Testis (tissue), 3 donors: ENCODE results near the gene ALDH1B1. TPM values are rescaled to one million over a fixed set of nuclear protein-coding genes. Genes with fewer than 3 reads are reported as not detected.
A peak's percentile ranks its signal among the peaks of the same experiment; 100 is the strongest.

Experiments
- DNase-seq: peaks from one replicate; pipeline ENCODE4 v3.0.0-alpha.2; 2019
- H3K27ac ChIP-seq, 2 donors: fragments of 200-600 bp; sonication (generic); one replicate each; pipeline ENCODE4 v1.5.1; 2019
- H3K27me3 ChIP-seq: fragments of 200-600 bp; sonication (generic); one replicate; pipeline ENCODE4 v1.5.1; 2019
- H3K36me3 ChIP-seq: fragments of 200-600 bp; sonication (generic); one replicate; pipeline ENCODE4 v1.5.1; 2017; ENCODE audit warnings: low read depth; ENCODE audit errors: missing control alignments
- H3K4me1 ChIP-seq: fragments of 200-600 bp; sonication (generic); one replicate; pipeline ENCODE4 v1.5.1; 2019
- H3K4me3 ChIP-seq, 2 donors: fragments of 200-600 bp; sonication (generic); one replicate each; pipeline ENCODE4 v1.5.1; 2017 to 2019
- H3K9me3 ChIP-seq: fragments of 200-600 bp; sonication (generic); one replicate; pipeline ENCODE4 v1.5.1; 2017
- POLR2A ChIP-seq: fragments of 450-650 bp; IDR thresholded peaks from one replicate; pipeline ENCODE4 v1.6.1; 2017; ENCODE audit warnings: antibody characterized with exemption, mild to moderate bottlenecking, moderate library complexity
- WGBS, 2 donors: methylation state at CpG; one replicate each; pipeline ENCODE4 v1.1.5; 2018; 5-methylcytosine and 5-hydroxymethylcytosine counted together
- intact Hi-C: fragments of 100-400 bp; cut with DNase I; formaldehyde crosslinking; loops from one replicate; pipeline ENCODE4 v1.15.1; 2023; ENCODE audit warnings: low total_unique reads
- polyA plus RNA-seq: library from polyadenylated mRNA; stranded (reverse); fragments of 350-450 nt; fragmentation: Illumina TruSeq; extraction: RNeasy Lipid Tissue Mini Kit (QIAGEN cat#74804); gene quantifications from one replicate; pipeline ENCODE4 v1.2.3, GENCODE V29; 2014; ENCODE audit warnings: low read depth, low replicate concordance; ENCODE audit not compliant: insufficient read depth
- total RNA-seq, 2 donors: library from RNA; depleted of rRNA; stranded (reverse); fragments of >200 nt; gene quantifications; one replicate each; pipeline ENCODE4 v1.2.3, GENCODE V29; 2016
- TF ChIP-seq, protein P1 (sequence below), 3 experiments: fragments of 450-650 bp in 2 of 3; fragments of 200-600 bp in 1 of 3; sonication (generic) in 1 of 3; IDR thresholded peaks; one replicate each; pipeline ENCODE4 v1.5.1; 2016 to 2019; ENCODE audit warnings: antibody characterized with exemption in 3 of 3, mild to moderate bottlenecking in 2 of 3, moderate library complexity in 1 of 3

The ALDH1B1 gene
- total and polyA plus RNA-seq, 3 donors from 2014 or later: 42.2 to 71.7 (median 42.4) TPM

- DNase-seq: no peak
- no peaks in the 10 kb centered on the region for H3K4me1 ChIP-seq
- no peak overlapping the region for H3K4me3 ChIP-seq
- no peak overlapping the region for H3K27ac ChIP-seq
- H3K9me3 ChIP-seq: no peaks in the 10 kb centered on the region
- 59 to 69% methylated on average over 4 of the region's 4 CpGs for WGBS, 2 donors
- no peaks in the 10 kb centered on the region for H3K27me3 ChIP-seq
- intact Hi-C loops: no loop called here
- TF ChIP-seq, protein P1, sequence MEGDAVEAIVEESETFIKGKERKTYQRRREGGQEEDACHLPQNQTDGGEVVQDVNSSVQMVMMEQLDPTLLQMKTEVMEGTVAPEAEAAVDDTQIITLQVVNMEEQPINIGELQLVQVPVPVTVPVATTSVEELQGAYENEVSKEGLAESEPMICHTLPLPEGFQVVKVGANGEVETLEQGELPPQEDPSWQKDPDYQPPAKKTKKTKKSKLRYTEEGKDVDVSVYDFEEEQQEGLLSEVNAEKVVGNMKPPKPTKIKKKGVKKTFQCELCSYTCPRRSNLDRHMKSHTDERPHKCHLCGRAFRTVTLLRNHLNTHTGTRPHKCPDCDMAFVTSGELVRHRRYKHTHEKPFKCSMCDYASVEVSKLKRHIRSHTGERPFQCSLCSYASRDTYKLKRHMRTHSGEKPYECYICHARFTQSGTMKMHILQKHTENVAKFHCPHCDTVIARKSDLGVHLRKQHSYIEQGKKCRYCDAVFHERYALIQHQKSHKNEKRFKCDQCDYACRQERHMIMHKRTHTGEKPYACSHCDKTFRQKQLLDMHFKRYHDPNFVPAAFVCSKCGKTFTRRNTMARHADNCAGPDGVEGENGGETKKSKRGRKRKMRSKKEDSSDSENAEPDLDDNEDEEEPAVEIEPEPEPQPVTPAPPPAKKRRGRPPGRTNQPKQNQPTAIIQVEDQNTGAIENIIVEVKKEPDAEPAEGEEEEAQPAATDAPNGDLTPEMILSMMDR (IDR thresholded peaks at IDR 0.05): no peak
- no peak for TF ChIP-seq POLR2A
- H3K36me3 ChIP-seq: no peaks in the 10 kb centered on the region
Measured at GRCh38 chr9:38416461-38416860, 24.0 kb downstream of the ALDH1B1 start.

DNA sequence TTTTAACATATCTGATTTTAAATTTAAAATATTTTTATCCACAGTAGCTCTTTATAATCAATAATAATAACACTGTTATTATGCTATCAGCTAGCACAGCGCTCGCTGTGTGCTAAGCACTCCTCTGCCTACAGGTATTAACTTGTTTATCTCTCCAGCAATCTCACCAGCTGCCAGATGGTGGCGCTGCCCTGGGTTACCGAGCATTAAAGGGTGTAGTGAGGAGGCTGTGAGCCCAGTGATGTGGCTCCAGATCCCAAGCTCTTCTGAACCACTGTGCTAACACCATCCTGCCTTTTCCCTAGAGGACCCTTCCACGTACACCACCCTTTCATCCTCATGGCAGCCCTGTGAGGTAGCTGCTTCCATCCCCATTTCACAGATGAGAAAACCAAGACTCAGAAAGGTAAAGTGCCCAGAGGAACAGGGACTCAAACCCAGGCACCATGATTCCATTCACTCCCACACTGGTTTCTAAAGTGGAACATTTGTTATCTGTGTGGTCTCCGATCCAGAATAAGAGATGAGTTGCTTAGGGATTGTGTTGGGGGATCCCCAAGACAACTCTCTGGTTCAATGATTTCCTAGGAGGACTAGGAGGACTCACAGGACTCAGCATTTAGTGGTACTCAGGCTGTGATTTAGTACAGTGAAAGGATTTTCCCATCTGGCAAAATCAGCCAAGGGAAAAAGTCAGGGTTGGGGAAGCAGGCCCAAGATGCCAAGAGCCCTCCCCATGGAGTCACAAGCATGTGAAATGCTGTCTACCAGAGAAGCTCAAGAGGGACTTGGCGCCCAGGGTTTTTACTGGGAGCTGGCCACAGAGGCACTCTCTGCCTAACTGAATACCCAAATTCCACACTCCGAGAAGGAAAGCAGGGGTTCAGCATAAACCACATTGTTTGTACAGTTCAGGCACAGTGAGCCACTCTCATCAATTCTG lies 24.8 kb downstream of the ALDH1B1 start:
- TF ChIP-seq POLR2A: no peak
- TF ChIP-seq, protein P1 (IDR thresholded peaks at IDR 0.05): peak in 1 of 3 experiments; percentile 54
- no peaks in the 10 kb centered on the region for H3K27me3 ChIP-seq
- no peaks in the 10 kb centered on the region for H3K4me1 ChIP-seq
- H3K9me3 ChIP-seq: no peaks in the 10 kb centered on the region
- WGBS, 2 donors: 67 to 69% methylated on average over 8 of the region's 8 CpGs
- no peak overlapping the region for H3K27ac ChIP-seq
- H3K36me3 ChIP-seq: no peaks in the 10 kb centered on the region
- H3K4me3 ChIP-seq: no peak overlapping the region
- intact Hi-C loops: no loop called here
- DNase-seq: peak; percentile 72

DNA sequence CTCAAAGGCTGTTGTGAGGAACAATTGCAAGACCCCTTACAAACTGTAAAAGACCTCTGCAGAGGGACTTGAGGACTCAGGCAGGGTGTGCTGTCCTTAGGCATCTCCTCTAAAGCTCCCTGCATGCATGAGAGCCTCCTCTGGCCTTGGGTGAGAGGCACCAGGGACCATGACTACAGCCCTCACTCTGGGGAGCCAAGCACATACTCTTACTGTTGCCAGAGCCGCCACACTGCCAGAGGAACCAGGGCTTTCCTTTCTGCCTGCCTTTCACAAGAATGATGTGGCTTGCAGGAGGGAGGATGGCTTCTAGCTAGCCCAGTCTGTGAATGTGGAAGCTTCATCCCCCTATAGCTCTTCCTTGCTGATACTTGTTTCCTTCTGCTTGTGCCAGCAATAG lies 25.9 kb downstream of the ALDH1B1 start:
- intact Hi-C loops: no loop called here
- H3K4me1 ChIP-seq: no peaks in the 10 kb centered on the region
- 88 to 100% methylated on average over 1 of the region's 1 CpG for WGBS, 2 donors

DNA sequence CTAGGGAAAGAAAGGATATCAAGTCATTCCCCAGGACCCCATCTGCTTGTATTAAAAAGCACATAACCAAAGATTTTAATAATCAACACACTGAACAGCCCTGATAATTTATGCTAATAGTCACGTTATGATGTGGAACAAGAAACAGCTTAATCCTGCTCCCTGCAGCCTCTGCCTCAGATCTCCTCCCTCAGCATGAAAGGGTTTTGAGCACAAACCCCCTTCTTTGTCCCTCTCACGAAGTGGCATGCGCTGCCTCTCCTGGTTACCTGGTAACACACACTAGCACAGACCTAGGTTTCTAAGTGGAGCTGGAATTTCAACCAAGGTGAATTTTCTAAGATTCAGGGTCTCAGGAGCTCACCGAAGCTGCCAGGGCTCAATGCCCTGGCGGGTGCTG lies 26.7 kb downstream of the ALDH1B1 start:
- Histone ChIP-seq H3K36me3 (no peaks in the 10 kb centered on the region), H3K27ac (no peak overlapping the region), H3K27me3 (no peaks in the 10 kb centered on the region), H3K9me3 (no peaks in the 10 kb centered on the region), H3K4me3 (no peak overlapping the region), H3K4me1 (no peaks in the 10 kb centered on the region)
- TF ChIP-seq POLR2A: no peak
- TF ChIP-seq, protein P1 (IDR thresholded peaks at IDR 0.05): no peak
- 70 to 74% methylated on average over 5 of the region's 5 CpGs for WGBS, 2 donors
- DNase-seq: no peak
- intact Hi-C loops: no loop called here

More for the DNA sequence above, 25.9 kb downstream of the ALDH1B1 start:
- H3K27ac ChIP-seq: no peak overlapping the region
- no peaks in the 10 kb centered on the region for H3K27me3 ChIP-seq
- no peak for DNase-seq
- H3K9me3 ChIP-seq: no peaks in the 10 kb centered on the region
- H3K4me3 ChIP-seq: no peak overlapping the region
- TF ChIP-seq POLR2A: no peak
- TF ChIP-seq, protein P1 (IDR thresholded peaks at IDR 0.05): no peak
- no peaks in the 10 kb centered on the region for H3K36me3 ChIP-seq
